ENCODE results near the gene HAGH.

GRCh38 chr16:1787056-1787321, 39.6 kb downstream of the HAGH start:
- no peak for TF ChIP-seq CTCF (conservative IDR thresholded peaks at IDR 0.05; ENCODE audit: low read length)
- no peak for TF ChIP-seq EZH2phosphoT487 (IDR thresholded peaks at IDR 0.05; ENCODE audit: borderline replicate concordance, low read depth, low read length)

All from OCI-LY7 (cell line).